HG02885 (cell line): ENCODE results near the gene PAX8.

Source experiments
- ATAC-seq: cut with Tn5 transposase; IDR thresholded peaks from one replicate; pipeline ENCODE4 v1.9.1; 2021; ENCODE audit warnings: mild to moderate bottlenecking; ENCODE audit not compliant: unreplicated experiment, poor library complexity

Gene PAX8

GRCh38 chr2:113211226-113212105, 67.3 kb downstream of the PAX8 start:
- no peak for ATAC-seq

- ATAC-seq: no peak
These were observed 69.0 kb downstream of the PAX8 start for GRCh38 chr2:113209646-113210171.

- ATAC-seq: no peak
These were observed 69.6 kb downstream of the PAX8 start for GRCh38 chr2:113209011-113209645.

- no peak for ATAC-seq
These were observed 70.3 kb downstream of the PAX8 start for GRCh38 chr2:113208396-113208795.

- no peak for ATAC-seq
These were observed 71.7 kb downstream of the PAX8 start for GRCh38 chr2:113207021-113207420.

- ATAC-seq: no peak
These were observed 72.5 kb downstream of the PAX8 start for GRCh38 chr2:113206251-113206650.

GRCh38 chr2:113203901-113204519, 74.7 kb downstream of the PAX8 start:
- peak; percentile 74 for ATAC-seq

GRCh38 chr2:113203217-113203530, 75.5 kb downstream of the PAX8 start:
- no peak for ATAC-seq

GRCh38 chr2:113202305-113203216, 76.2 kb downstream of the PAX8 start:
- ATAC-seq: no peak

GRCh38 chr2:113201496-113202304, 77.0 kb downstream of the PAX8 start:
- no peak for ATAC-seq

- ATAC-seq: no peak
These were observed 77.8 kb downstream of the PAX8 start for GRCh38 chr2:113200736-113201490.

- ATAC-seq: no peak
These were observed 78.5 kb downstream of the PAX8 start for GRCh38 chr2:113200236-113200635.

GRCh38 chr2:113198790-113199612, 79.7 kb downstream of the PAX8 start:
- ATAC-seq: peak; percentile 76

- no peak for ATAC-seq
These were observed 80.5 kb downstream of the PAX8 start for GRCh38 chr2:113198048-113198789.

GRCh38 chr2:113197347-113198047, 81.2 kb downstream of the PAX8 start:
- no peak for ATAC-seq

GRCh38 chr2:113196839-113197238, 81.9 kb downstream of the PAX8 start:
- ATAC-seq: no peak
